ENCODE measurements around the gene AP1M1.
"Not testable (repeated sequence)": the region's sequence is repeated elsewhere in the genome, so short reads cannot be mapped to it uniquely, and the experiment has no call there.

The AP1M1 gene

DNA sequence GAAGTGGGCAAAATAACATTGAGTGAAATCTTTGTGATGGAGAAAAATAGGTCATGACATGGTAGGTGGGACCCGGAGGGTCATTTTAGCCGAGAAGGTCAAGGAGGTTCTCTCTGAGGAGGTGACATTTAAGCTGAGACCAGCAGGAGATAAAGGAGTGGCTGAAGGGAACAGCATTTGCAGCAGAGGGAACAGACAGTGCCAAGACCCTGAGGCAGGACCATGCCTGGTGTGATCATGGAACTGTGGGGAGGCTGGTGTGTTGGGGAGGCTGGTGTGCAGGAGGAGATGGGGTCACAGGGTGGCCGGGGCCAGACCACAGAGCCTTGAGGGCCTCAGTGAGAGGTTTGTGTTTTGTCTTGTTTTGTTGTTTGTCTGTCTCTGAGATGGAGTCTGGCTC lies 67.5 kb downstream of the AP1M1 start:
- no peak for DNase-seq

DNA sequence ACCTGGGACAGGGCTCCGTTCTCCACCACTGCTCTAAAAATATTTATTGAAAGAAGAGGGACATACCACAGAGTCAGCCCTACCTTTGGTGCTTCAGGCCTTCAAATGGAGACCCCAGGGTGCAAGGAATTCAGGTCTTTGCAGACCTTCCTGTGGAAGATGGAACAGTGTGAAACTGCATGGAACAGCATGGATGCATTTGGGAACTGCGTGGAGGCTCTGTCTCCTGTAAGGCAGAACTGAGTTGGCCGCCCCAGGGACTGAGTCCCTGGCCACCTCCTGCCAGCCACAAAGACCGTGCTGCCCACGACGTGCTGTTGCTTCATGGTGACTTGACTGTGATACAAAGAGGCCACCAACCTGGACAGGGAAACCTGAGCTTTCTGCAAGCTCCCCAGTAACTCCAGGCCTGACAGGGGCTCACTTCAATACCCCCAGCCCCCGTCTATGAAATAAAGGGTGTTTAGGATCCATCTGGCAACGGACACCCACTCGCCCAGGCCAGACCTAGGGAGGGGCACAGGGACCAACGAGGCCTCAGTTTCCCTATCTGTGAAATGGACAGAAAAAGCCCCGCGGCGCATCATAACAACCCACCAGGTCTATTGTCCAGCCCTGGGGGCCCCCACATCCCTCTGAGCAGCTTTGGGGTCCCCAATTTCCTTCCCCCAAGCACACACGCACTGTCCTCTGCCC lies 68.3 kb downstream of the AP1M1 start:
- DNase-seq, result no peak

GRCh38 chr19:16266586-16266942 lies 68.9 kb downstream of the AP1M1 start:
- no peak for DNase-seq

- DNase-seq, result no peak
Measured at GRCh38 chr19:16268676-16269319, 71.1 kb downstream of the AP1M1 start.

DNA sequence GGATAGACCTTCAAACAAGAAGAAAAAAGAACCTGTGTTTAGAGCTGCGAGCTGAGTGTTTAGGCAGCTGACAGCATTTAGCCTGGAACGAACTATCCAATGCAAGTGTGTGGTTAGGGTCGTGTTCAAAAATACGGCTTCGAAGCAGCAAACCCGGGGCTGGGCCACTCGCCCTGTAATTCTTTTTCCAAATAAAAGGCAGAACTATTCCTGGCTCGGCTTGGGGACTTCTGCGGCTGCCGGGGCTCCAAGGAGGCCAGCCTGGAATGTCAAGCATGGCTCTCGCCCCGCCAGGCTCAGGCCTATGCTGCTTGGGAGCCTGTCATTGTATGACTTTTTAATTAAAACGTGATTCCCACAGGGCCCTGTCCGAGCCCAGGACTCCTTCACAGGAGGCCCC lies 75.2 kb downstream of the AP1M1 start:
- no peak for DNase-seq

DNA sequence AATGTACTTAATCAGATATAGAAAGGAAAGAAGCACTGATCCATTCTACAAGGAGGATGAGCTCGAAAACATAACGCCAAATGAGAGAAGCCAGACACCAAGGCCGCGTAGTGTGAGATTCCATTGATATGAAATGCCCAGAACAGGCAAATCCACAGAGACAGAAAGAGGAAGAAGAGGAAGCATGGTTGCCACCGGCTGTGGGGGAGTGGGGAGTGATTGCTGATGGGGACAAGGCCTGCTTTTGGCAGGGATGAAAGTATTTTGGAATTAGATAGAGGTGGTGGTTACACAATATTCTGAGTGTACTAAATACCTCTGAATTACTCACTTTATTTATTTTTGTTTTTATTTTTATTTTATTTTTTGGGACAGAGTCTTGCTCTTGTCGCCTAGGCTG lies 76.7 kb downstream of the AP1M1 start:
- DNase-seq, result no peak

- DNase-seq, result no peak
Measured at GRCh38 chr19:16280306-16280705, 82.6 kb downstream of the AP1M1 start.

DNA sequence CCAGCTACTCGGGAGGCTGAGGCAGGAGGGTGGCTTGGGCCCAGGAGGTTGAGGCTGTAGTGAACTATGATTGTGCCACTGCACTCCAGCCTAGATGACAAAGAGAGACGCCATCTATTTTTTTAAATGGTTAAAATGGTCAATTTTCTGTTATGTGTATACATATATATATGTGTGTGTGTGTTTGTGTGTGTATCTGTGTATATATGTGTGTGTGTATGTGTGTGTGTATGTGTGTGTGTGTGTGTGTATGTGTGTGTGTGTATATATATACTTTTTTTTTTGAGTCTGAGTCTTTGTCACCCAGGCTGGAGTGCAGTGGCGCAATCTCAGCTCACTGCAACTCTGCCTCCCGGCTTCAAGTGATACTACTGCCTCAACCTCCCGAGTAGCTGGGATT lies 84.0 kb downstream of the AP1M1 start:
- no peak for DNase-seq

GRCh38 chr19:16283210-16284061 lies 85.7 kb downstream of the AP1M1 start:
- DNase-seq, result no peak

DNA sequence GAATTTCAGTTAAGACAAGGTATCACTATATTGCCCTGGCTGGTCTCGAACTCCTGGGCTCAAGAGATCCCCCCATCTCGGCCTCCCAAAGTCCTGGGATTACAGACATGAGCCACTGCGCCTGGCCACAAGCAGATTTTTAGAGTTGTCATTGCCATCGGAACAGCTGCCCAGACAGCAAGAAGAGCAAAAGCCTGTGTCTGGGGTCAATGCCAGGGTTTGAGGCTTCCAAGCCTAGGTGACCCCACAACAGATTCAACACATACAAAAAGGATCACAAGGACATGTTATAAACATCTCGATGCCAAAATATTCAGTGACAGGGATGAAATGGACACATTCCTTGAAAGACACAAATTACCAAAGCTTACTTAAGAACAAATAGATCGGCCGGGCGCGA lies 86.8 kb downstream of the AP1M1 start:
- DNase-seq, result no peak

- DNase-seq, result not testable (repeated sequence)
Measured at GRCh38 chr19:16285079-16285478, 87.4 kb downstream of the AP1M1 start.

DNA sequence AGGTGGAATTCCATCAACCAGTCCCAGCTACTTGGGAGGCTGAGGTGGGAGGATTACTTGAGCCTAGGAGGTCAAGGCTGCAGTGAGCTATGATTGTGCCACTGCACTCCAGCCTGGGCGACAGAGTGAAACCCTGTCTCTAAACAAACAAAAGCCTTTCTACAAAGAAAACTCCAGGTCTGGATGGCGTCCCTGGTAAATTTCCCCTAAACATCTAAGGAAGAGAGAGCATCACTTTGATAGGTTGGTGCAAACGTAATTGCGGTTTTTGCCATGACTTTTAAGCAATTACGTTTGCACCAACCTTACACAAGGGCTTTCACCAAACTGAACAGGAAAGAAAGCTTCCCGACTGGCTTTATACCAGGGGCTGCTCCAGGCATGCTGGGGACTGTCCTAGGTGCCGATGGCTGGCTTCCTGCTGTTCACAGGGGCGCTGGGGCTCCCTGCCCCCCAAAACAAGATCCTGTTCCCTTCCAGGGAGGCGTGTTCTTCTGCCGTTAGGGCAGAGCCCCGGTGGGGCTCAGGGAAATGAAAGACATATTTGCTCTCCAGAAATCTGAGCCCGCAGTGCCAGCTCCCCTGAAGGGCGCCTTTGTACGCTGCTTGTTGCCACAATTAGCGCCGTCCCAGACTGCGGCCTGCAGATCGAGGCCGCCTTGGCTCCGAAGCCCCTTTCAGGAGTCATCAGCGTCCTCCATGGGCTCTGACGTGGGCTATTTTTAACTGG lies 88.2 kb downstream of the AP1M1 start:
- no peak for DNase-seq

GRCh38 chr19:16288544-16288943 lies 90.8 kb downstream of the AP1M1 start:
- DNase-seq, result no peak

- no peak for DNase-seq
Measured at GRCh38 chr19:16289594-16289993, 91.9 kb downstream of the AP1M1 start.

- no peak for DNase-seq
Measured at GRCh38 chr19:16290692-16291091, 93.0 kb downstream of the AP1M1 start.

DNA sequence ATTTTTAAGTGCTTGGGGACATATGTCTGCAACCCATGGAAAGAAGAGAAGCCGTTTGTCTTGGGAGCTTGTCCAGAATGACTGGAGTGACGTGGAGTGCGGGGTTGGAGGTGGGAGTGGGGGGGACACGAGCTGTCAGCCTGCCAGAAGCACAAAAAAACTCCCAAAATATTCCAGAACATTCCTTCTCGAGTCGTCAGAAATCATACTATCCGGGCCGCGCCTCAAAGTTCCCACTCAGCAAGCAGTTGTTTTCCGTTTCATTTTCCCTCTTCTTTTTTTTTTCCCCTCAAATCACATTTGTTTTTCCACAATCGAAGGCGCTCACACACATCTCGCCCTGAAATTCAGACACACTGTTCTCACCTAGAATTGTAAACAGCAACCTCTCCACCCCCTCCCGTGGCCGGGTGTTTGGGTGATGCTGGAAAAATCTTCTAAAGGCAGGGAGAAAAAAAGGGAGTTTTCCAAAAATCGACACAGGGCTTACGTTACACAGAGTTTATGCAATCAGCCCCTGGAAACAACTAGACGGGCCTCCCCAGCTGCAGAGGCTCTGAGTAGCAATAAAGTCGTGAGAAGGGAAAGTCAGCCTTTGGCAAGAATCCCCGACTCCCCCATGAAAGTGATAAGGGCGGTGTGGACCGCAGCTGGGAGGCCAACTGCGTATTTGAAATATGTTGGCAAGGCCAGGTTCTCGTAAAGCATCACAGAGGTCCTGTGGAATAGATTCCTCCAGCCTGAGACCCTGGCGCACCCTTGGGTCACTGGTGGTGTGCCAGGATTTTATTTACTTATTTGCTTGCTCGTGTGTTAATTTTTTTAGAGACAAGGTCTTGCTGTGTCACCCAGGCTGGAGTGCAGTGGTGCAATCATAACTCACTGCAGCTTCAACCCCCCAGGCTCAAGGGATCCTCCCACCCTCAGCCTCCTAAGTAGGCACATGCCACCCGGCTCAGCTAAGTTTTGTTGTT lies 95.7 kb downstream of the AP1M1 start:
- DNase-seq, result peak; percentile 99

DNA sequence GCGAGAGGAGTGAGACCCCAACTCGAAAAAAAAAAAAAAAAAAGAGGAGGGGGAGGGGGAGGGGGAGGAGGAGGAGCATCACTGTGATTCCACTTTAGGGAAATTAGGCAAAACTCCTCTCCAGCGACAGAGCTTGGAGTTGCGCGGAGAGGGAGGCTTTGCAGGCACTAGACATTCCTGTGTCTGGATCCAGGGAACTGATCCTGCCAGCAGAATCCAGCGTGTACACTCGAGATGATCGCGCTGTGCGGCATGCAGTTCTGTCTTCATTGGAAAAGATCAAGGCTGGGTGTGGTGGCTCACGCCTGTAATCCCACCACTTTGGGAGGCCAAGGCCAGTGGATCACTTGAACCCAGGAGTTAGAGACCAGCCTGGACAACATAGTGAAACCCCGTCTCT lies 97.3 kb downstream of the AP1M1 start:
- no peak for DNase-seq

Data from NCI-H226 (cell line).